HK-2 (cell line): ENCODE data around the gene COL25A1.
A peak's percentile ranks its signal among the peaks of the same experiment; 100 is the strongest.
"Not testable (repeated sequence)": the region's sequence is repeated elsewhere in the genome, so short reads cannot be mapped to it uniquely, and the experiment has no call there.

ENCODE experiments used
- DNase-seq: peaks from one replicate; pipeline ENCODE4 v3.0.0-alpha.2; 2018; ENCODE audit not compliant: unreplicated experiment

Gene COL25A1

GRCh38 chr4:108959491-108959890 is 343.0 kb downstream of the COL25A1 start:
- DNase-seq = no peak

- no peak for DNase-seq
These were observed 347.6 kb downstream of the COL25A1 start for GRCh38 chr4:108954880-108955279.

GRCh38 chr4:108953941-108954340 is 348.5 kb downstream of the COL25A1 start:
- DNase-seq = no peak

- no peak for DNase-seq
These were observed 352.1 kb downstream of the COL25A1 start for GRCh38 chr4:108950158-108950915.

- no peak for DNase-seq
These were observed 354.9 kb downstream of the COL25A1 start for GRCh38 chr4:108947526-108947925.

GRCh38 chr4:108946237-108946636 is 356.2 kb downstream of the COL25A1 start:
- no peak for DNase-seq

- DNase-seq = no peak
These were observed 358.4 kb downstream of the COL25A1 start for GRCh38 chr4:108943976-108944591.

- no peak for DNase-seq
These were observed 359.1 kb downstream of the COL25A1 start for GRCh38 chr4:108943371-108943770.

- no peak for DNase-seq
These were observed 360.5 kb downstream of the COL25A1 start for GRCh38 chr4:108941904-108942430.

- DNase-seq = no peak
These were observed 361.8 kb downstream of the COL25A1 start for GRCh38 chr4:108940634-108941033.

- peak; percentile 15 for DNase-seq
These were observed 362.3 kb downstream of the COL25A1 start for GRCh38 chr4:108940149-108940548.

GRCh38 chr4:108937066-108937465 is 365.4 kb downstream of the COL25A1 start:
- DNase-seq = no peak

GRCh38 chr4:108933925-108934324 is 368.5 kb downstream of the COL25A1 start:
- not testable (repeated sequence) for DNase-seq

- DNase-seq = no peak
These were observed 369.4 kb downstream of the COL25A1 start for GRCh38 chr4:108933046-108933445.

- DNase-seq = no peak
These were observed 370.5 kb downstream of the COL25A1 start for GRCh38 chr4:108931926-108932325.

- no peak for DNase-seq
These were observed 372.3 kb downstream of the COL25A1 start for GRCh38 chr4:108930186-108930585.

- DNase-seq = no peak
These were observed 375.7 kb downstream of the COL25A1 start for GRCh38 chr4:108926781-108927180.

- no peak for DNase-seq
These were observed 376.4 kb downstream of the COL25A1 start for GRCh38 chr4:108926061-108926460.

GRCh38 chr4:108922191-108922590 is 380.3 kb downstream of the COL25A1 start:
- no peak for DNase-seq

GRCh38 chr4:108920395-108921087 is 381.9 kb downstream of the COL25A1 start:
- no peak for DNase-seq

- DNase-seq = no peak
These were observed 383.1 kb downstream of the COL25A1 start for GRCh38 chr4:108919226-108919893.

GRCh38 chr4:108917255-108917654 is 385.2 kb downstream of the COL25A1 start:
- DNase-seq = no peak
